Mammary epithelial cell (primary cell): ENCODE results near the gene MAP7D3.

Experiments used
- CTCF ChIP-seq, 2 donors: IDR thresholded peaks in 1 of 2; conservative IDR thresholded peaks in 1 of 2; 2 replicates each; pipeline ENCODE4 v1.5.1; 2011 to 2012; ENCODE audit warnings: inconsistent platforms in 2 of 2, low read length in 2 of 2, mild to moderate bottlenecking in 2 of 2, control low read depth in 1 of 2, low read depth in 1 of 2; ENCODE audit not compliant: insufficient read depth in 1 of 2; ENCODE audit errors: extremely low read depth in 1 of 2
- EZH2 ChIP-seq: IDR thresholded peaks from 2 replicates; pipeline ENCODE4 v1.6.1; 2012; ENCODE audit warnings: low read length, inconsistent platforms, borderline replicate concordance

GRCh38 chrX:136271300-136271699, 20.1 kb upstream of the MAP7D3 start:
- TF ChIP-seq EZH2 (no peak), CTCF (conservative IDR thresholded peaks at IDR 0.05 in 1 of 2, IDR thresholded peaks at IDR 0.05 in 1 of 2; ENCODE audit: extremely low read depth in 1 of 2, insufficient read depth in 1 of 2, low read depth in 1 of 2, low read length in 2 of 2) (no peak)
